NCI-H2081 treated with DMSO at 0.1 percent for 48 hours (cell line): Measurements from ENCODE around the gene ITPR1.

Source experiments
- DNase-seq: peaks from one replicate; lab custom pipeline; 2025; lab: John Stamatoyannopoulos, UW

ITPR1 gene

GRCh38 chr3:4533489-4534443 is 40.6 kb downstream of the ITPR1 start:
- DNase-seq, result no peak

GRCh38 chr3:4534906-4535305 is 41.8 kb downstream of the ITPR1 start:
- no peak for DNase-seq

GRCh38 chr3:4536260-4536659 is 43.1 kb downstream of the ITPR1 start:
- no peak for DNase-seq

- DNase-seq, result no peak
Measured at GRCh38 chr3:4540267-4540666, 47.1 kb downstream of the ITPR1 start.

- DNase-seq, result no peak
Measured at GRCh38 chr3:4543110-4543509, 50.0 kb downstream of the ITPR1 start.

- DNase-seq, result no peak
Measured at GRCh38 chr3:4546346-4547178, 53.4 kb downstream of the ITPR1 start.

GRCh38 chr3:4547799-4548198 is 54.7 kb downstream of the ITPR1 start:
- DNase-seq, result no peak

GRCh38 chr3:4548356-4548755 is 55.2 kb downstream of the ITPR1 start:
- no peak for DNase-seq

GRCh38 chr3:4548780-4549179 is 55.6 kb downstream of the ITPR1 start:
- DNase-seq, result no peak

- no peak for DNase-seq
Measured at GRCh38 chr3:4549896-4550295, 56.7 kb downstream of the ITPR1 start.

- no peak for DNase-seq
Measured at GRCh38 chr3:4551051-4551711, 58.0 kb downstream of the ITPR1 start.

GRCh38 chr3:4551794-4552442 is 58.8 kb downstream of the ITPR1 start:
- DNase-seq, result no peak

GRCh38 chr3:4552811-4553210 is 59.7 kb downstream of the ITPR1 start:
- DNase-seq, result no peak

- DNase-seq, result no peak
Measured at GRCh38 chr3:4561661-4562060, 68.5 kb downstream of the ITPR1 start.

- DNase-seq, result no peak
Measured at GRCh38 chr3:4562595-4562994, 69.4 kb downstream of the ITPR1 start.

GRCh38 chr3:4564270-4564669 is 71.1 kb downstream of the ITPR1 start:
- no peak for DNase-seq

- DNase-seq, result no peak
Measured at GRCh38 chr3:4564928-4565586, 71.9 kb downstream of the ITPR1 start.

- no peak for DNase-seq
Measured at GRCh38 chr3:4565809-4566501, 72.8 kb downstream of the ITPR1 start.

GRCh38 chr3:4568841-4569240 is 75.7 kb downstream of the ITPR1 start:
- DNase-seq, result no peak

- no peak for DNase-seq
Measured at GRCh38 chr3:4570840-4571621, 77.9 kb downstream of the ITPR1 start.
